ENCODE results near the gene CDHR1. TPM values are rescaled to one million over a fixed set of nuclear protein-coding genes. Genes with fewer than 3 reads are reported as not detected.

CDHR1 gene
- total and polyA plus RNA-seq, 2 experiments from 2014 or later, result 3.2 to 6.6 TPM

GRCh38 chr10:84181631-84182030, 12.7 kb upstream of the CDHR1 start:
- no peak overlapping the region for H3K27ac Mint-ChIP-seq
- ATAC-seq (no peak), DNase-seq (ENCODE audit: low spot score) (no peak)
- Histone ChIP-seq H3K4me3 (no peak overlapping the region), H3K9me2 (ENCODE audit: insufficient read depth) (no peaks in the 10 kb centered on the region), H3K36me3 (ENCODE audit: insufficient read depth) (no peaks in the 10 kb centered on the region), H4K20me1 (replicated peaks; ENCODE audit: insufficient read depth) (no peaks in the 10 kb centered on the region), H3K79me2 (replicated peaks; ENCODE audit: insufficient read depth) (no peaks in the 10 kb centered on the region), H3K4me1 (ENCODE audit: insufficient read depth) (no peaks in the 10 kb centered on the region), H2AFZ (no peak overlapping the region), H3K27me3 (ENCODE audit: insufficient read depth) (no peaks in the 10 kb centered on the region), H3K27ac (ENCODE audit: low read depth) (no peak overlapping the region), H3K4me2 (no peak overlapping the region), H3F3A (replicated peaks; ENCODE audit: low read depth) (no peaks in the 10 kb centered on the region)
- no peak overlapping the region for H3K4me3 Mint-ChIP-seq
- TF ChIP-seq, protein P1, sequence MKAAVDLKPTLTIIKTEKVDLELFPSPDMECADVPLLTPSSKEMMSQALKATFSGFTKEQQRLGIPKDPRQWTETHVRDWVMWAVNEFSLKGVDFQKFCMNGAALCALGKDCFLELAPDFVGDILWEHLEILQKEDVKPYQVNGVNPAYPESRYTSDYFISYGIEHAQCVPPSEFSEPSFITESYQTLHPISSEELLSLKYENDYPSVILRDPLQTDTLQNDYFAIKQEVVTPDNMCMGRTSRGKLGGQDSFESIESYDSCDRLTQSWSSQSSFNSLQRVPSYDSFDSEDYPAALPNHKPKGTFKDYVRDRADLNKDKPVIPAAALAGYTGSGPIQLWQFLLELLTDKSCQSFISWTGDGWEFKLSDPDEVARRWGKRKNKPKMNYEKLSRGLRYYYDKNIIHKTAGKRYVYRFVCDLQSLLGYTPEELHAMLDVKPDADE (IDR thresholded peaks at IDR 0.05), result no peak
- no peak for TF ChIP-seq JUNB (IDR thresholded peaks at IDR 0.05; ENCODE audit: unreplicated experiment)
- no peak for TF ChIP-seq CTCF (conservative IDR thresholded peaks at IDR 0.05; ENCODE audit: low read depth in 2 of 2)
- H3K27me3 Mint-ChIP-seq (ENCODE audit: insufficient read depth, low read depth, poor library complexity), result peaks cover 5% of the 10 kb centered on the region
- H3K36me3 Mint-ChIP-seq (ENCODE audit: low read depth), result peaks cover 5% of the 10 kb centered on the region; the same call in 1 of the 3 replicates
- H3K9me3 Mint-ChIP-seq, result peaks cover 18% of the 10 kb centered on the region
- H3K4me1 Mint-ChIP-seq, result peaks cover 3% of the 10 kb centered on the region; the same call in 1 of the 3 replicates

GRCh38 chr10:84184517-84184916, 9.8 kb upstream of the CDHR1 start:
- Histone ChIP-seq H3K4me1 (ENCODE audit: insufficient read depth) (no peaks in the 10 kb centered on the region), H3K4me3 (no peak overlapping the region), H3K27ac (ENCODE audit: low read depth) (no peak overlapping the region), H3F3A (replicated peaks; ENCODE audit: low read depth) (no peaks in the 10 kb centered on the region), H3K4me2 (no peak overlapping the region), H4K20me1 (replicated peaks; ENCODE audit: insufficient read depth) (no peaks in the 10 kb centered on the region), H3K9me2 (ENCODE audit: insufficient read depth) (no peaks in the 10 kb centered on the region), H3K79me2 (replicated peaks; ENCODE audit: insufficient read depth) (no peaks in the 10 kb centered on the region), H3K27me3 (ENCODE audit: insufficient read depth) (no peaks in the 10 kb centered on the region), H3K36me3 (ENCODE audit: insufficient read depth) (no peaks in the 10 kb centered on the region), H2AFZ (no peak overlapping the region)
- Mint-ChIP-seq H3K27ac (no peak overlapping the region), H3K4me3 (no peak overlapping the region), H3K4me1 (no peaks in the 10 kb centered on the region), H3K36me3 (ENCODE audit: low read depth) (peaks cover 5% of the 10 kb centered on the region; the same call in 1 of the 3 replicates), H3K27me3 (ENCODE audit: insufficient read depth, low read depth, poor library complexity) (peaks cover 2% of the 10 kb centered on the region), H3K9me3 (peaks cover 18% of the 10 kb centered on the region; the same call in 2 of the 3 replicates)
- DNase-seq (ENCODE audit: low spot score), result no peak
- no peak for ATAC-seq
- no peak for TF ChIP-seq STAT1 (IDR thresholded peaks at IDR 0.05; ENCODE audit: unreplicated experiment)
- TF ChIP-seq EZH2 (IDR thresholded peaks at IDR 0.05; ENCODE audit: low read depth, unreplicated experiment), result no peak
- TF ChIP-seq, protein P1 (IDR thresholded peaks at IDR 0.05), result no peak
- TF ChIP-seq EZH2phosphoT487 (IDR thresholded peaks at IDR 0.05; ENCODE audit: unreplicated experiment), result no peak
- no peak for TF ChIP-seq JUNB (IDR thresholded peaks at IDR 0.05; ENCODE audit: unreplicated experiment)
- TF ChIP-seq NANOG (IDR thresholded peaks at IDR 0.05; ENCODE audit: borderline replicate concordance), result no peak
- TF ChIP-seq CTCF (conservative IDR thresholded peaks at IDR 0.05; ENCODE audit: low read depth in 2 of 2), result no peak
- no peak for TF ChIP-seq ZNF114 (CRISPR knock-in tag; IDR thresholded peaks at IDR 0.05)

Measured in GM23338 (cell line).